ENCODE data around the gene MYOZ2.

DNA sequence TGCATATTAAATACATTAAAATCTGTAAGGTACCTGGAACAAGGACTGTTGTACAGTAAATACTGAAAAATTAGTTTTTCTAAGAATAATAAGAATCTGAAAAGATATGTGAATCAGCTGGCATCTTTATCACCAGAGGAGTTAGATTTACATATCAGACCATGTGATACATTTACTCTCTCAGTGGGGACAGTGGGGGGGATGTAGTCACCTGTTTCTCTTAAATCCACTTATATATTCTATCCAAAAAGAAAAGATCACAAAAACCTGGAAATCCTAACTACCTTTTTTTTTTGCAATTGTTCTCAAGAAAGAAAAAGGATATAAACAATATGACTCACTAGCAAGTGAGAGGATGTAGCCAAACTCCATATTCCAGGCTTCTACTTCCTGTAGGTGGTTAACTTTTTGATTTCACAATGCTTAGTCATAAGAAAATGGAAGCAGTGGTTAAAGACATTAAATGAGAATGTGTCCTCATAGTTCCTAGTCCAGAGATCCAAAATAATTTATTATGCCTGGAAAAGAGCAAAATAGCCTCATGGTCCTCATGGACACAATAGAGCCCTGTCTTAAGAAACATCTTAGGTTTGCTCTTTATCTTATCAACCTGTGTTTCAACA, 22.5 kb upstream of the MYOZ2 start:
- TF ChIP-seq, protein P1, sequence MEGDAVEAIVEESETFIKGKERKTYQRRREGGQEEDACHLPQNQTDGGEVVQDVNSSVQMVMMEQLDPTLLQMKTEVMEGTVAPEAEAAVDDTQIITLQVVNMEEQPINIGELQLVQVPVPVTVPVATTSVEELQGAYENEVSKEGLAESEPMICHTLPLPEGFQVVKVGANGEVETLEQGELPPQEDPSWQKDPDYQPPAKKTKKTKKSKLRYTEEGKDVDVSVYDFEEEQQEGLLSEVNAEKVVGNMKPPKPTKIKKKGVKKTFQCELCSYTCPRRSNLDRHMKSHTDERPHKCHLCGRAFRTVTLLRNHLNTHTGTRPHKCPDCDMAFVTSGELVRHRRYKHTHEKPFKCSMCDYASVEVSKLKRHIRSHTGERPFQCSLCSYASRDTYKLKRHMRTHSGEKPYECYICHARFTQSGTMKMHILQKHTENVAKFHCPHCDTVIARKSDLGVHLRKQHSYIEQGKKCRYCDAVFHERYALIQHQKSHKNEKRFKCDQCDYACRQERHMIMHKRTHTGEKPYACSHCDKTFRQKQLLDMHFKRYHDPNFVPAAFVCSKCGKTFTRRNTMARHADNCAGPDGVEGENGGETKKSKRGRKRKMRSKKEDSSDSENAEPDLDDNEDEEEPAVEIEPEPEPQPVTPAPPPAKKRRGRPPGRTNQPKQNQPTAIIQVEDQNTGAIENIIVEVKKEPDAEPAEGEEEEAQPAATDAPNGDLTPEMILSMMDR (IDR thresholded peaks at IDR 0.05) = no peak
- TF ChIP-seq POLR2A (IDR thresholded peaks at IDR 0.05) = no peak
